Neutrophil (primary cell): Measurements from ENCODE around the gene POU3F2.

Experiments used
- H3K27ac ChIP-seq: fragments of 200-600 bp; sonication (generic); 2 replicates; pipeline ENCODE4 v1.5.1; 2016; ENCODE audit warnings: mild to moderate bottlenecking, moderate library complexity
- H3K27me3 ChIP-seq: fragments of 200-600 bp; sonication (generic); 2 replicates; pipeline ENCODE4 v1.6.0; 2016; ENCODE audit warnings: mild to moderate bottlenecking
- H3K36me3 ChIP-seq: fragments of 200-600 bp; sonication (generic); 2 replicates; pipeline ENCODE4 v1.5.1; 2017
- H3K4me1 ChIP-seq, 2 experiments: fragments of 200-600 bp in 1 of 2; sonication (generic) in 1 of 2; 1 replicate in 1 of 2; 2 replicates in 1 of 2; pipeline versions ENCODE4 v1.5.1 to v1.6.1; 2013 to 2016; ENCODE audit warnings: low read depth in 1 of 2, low read length in 1 of 2, mild to moderate bottlenecking in 1 of 2, moderate library complexity in 1 of 2; ENCODE audit not compliant: control insufficient read depth in 1 of 2, insufficient read depth in 1 of 2
- H3K4me3 ChIP-seq, 2 experiments: fragments of 200-600 bp in 1 of 2; sonication (generic) in 1 of 2; 1 replicate in 1 of 2; 2 replicates in 1 of 2; pipeline ENCODE4 v1.5.1; 2013 to 2016; ENCODE audit warnings: low read depth in 1 of 2, low read length in 1 of 2, mild to moderate bottlenecking in 1 of 2, moderate library complexity in 1 of 2
- H3K9me3 ChIP-seq: fragments of 200-600 bp; sonication (generic); 2 replicates; pipeline ENCODE4 v1.5.1; 2016
- TF ChIP-seq, protein P1 (sequence below): fragments of 200-600 bp; sonication (generic); IDR thresholded peaks from 2 replicates; pipeline ENCODE4 v1.5.1; 2016; ENCODE audit warnings: antibody characterized with exemption

The POU3F2 gene

DNA sequence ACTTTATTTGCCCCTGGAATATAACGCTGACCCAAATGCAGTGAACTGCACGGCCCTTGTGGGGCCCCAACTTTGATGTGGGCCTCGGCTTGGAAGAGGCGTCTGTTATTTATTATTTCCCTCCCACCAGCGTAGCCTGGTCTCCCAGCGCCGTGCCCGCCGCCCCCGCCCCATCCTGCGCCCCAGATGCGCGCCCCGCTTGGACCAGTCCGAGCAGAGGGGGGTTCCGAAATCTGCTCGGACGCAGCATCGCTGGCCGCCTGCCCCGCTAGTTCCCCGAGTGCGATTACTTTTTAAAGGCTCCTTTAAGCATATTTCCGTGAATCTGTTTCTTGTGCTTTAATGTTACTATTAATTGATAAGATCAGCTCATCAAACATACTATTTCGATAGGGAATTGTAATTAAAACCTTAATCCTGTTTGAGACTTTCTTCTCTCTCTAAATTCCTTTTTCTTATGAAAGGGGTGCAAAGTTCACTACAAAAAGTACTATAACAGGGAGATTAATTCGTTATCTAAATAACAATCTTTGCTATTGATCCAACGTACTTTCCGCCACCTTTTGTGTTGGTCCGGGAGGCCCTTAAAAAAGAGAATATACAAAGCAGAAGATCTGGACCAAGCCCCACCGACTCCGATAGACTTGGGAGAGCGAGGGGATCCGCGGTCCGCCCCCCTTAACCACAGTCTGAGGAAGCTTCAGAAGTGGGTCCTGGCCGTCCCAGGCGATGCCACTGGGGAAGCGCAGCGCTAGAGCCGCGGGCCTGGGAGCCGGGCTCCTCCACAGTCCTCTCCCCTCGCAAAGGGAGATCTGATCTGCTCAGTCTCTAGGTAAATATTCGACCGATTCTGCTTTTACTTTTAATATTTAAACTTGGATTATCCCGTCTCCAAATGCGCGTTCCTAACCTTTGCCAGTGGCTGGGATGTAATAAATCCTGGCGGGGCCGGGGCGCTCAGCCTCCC lies 10.2 kb downstream of the POU3F2 start:
- no peaks in the 10 kb centered on the region for H3K9me3 ChIP-seq
- no peaks in the 10 kb centered on the region for H3K36me3 ChIP-seq
- H3K4me1 ChIP-seq, result peaks cover 17 to 26% of the 10 kb centered on the region in 2 experiments
- no peak overlapping the region for H3K4me3 ChIP-seq
- peaks cover 100% of the 10 kb centered on the region for H3K27me3 ChIP-seq
- TF ChIP-seq, protein P1, sequence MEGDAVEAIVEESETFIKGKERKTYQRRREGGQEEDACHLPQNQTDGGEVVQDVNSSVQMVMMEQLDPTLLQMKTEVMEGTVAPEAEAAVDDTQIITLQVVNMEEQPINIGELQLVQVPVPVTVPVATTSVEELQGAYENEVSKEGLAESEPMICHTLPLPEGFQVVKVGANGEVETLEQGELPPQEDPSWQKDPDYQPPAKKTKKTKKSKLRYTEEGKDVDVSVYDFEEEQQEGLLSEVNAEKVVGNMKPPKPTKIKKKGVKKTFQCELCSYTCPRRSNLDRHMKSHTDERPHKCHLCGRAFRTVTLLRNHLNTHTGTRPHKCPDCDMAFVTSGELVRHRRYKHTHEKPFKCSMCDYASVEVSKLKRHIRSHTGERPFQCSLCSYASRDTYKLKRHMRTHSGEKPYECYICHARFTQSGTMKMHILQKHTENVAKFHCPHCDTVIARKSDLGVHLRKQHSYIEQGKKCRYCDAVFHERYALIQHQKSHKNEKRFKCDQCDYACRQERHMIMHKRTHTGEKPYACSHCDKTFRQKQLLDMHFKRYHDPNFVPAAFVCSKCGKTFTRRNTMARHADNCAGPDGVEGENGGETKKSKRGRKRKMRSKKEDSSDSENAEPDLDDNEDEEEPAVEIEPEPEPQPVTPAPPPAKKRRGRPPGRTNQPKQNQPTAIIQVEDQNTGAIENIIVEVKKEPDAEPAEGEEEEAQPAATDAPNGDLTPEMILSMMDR, result no peak
- H3K27ac ChIP-seq, result no peak overlapping the region

DNA sequence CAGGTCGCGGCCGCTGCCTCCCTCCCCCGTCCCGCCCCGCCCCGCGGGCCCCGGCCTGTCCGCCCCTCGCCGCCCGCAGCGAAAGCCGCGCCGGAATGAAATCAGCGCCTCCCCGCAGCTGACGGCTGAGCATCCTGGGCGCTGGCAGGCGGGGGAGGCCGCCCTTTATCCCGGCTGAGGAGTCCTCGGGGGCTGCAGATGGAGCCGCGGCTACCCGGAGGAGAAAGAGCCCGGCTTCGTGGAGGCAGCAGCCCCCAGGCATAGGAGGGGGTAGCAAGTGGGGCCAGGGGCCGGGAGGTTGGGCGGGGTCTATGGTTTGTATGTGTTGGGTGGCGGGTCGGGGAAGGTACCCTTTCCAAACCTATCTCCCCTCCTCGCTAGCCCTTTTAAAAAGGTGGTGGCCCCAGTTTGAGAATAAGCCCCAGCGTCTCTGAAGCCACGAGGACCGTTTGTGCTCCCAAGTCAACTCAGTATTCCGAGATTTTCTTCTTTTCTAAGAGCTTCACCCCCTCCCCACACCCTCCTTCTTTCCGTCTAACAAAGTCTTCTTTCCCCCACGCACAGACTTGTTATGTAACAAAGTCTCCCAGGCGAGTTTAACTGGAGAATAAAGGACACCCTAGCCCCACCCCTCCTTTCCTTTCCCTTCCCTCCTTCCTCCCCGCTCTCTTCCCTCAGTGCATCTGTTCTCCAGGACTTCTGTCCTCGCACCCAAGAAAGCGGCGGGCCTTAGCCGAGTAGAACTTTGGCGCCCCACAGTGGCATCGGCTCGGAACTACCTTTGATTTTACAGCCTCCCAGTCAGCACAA lies 11.0 kb downstream of the POU3F2 start:
- TF ChIP-seq, protein P1, result peak; percentile 28
- Histone ChIP-seq H3K36me3 (no peaks in the 10 kb centered on the region), H3K27me3 (peaks cover 100% of the 10 kb centered on the region), H3K27ac (no peak overlapping the region), H3K4me3 (no peak overlapping the region), H3K4me1 (peaks cover 17 to 26% of the 10 kb centered on the region in 2 experiments), H3K9me3 (no peaks in the 10 kb centered on the region)

DNA sequence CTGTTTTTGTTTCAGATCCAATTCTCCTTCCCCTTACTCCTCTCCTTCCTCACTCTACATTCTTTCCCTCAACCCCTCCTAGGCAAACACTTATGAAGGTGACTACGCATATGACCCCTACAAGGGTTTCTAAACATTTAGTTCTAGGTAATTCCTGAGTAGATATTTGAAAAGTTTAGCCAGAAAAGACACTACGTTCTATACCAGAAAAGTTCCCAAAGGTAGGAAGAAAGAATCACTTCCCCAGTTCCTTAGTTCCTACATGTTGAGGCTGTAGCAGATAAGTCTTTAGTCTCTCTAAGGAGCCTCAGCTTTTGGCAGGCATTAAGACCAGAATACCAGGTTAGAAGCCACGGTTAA lies 11.6 kb downstream of the POU3F2 start:
- Histone ChIP-seq H3K9me3 (no peaks in the 10 kb centered on the region), H3K4me1 (peaks cover 17 to 26% of the 10 kb centered on the region in 2 experiments), H3K4me3 (no peak overlapping the region), H3K27ac (no peak overlapping the region), H3K36me3 (no peaks in the 10 kb centered on the region), H3K27me3 (peaks cover 100% of the 10 kb centered on the region)
- TF ChIP-seq, protein P1, result no peak

DNA sequence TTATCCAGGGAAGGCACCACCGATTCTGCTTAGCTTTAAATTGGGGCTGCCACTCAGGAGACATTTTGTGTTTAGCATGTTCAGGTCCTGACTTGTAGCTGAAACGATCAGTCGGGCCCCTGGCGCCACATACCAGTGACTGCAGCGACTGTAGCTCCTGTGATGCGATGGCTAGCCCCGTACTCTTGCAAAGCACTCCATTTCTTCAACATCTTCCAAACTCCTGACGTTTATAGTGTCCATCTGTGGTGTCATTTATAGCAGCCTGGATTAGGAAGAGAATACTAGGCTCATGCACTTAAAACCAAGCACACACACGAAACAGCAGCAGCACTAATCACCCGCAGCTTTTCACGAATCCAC lies 13.0 kb downstream of the POU3F2 start:
- TF ChIP-seq, protein P1, result no peak
- Histone ChIP-seq H3K4me1 (peaks cover 17 to 26% of the 10 kb centered on the region in 2 experiments), H3K36me3 (no peaks in the 10 kb centered on the region), H3K27ac (no peak overlapping the region), H3K9me3 (no peaks in the 10 kb centered on the region), H3K4me3 (no peak overlapping the region), H3K27me3 (peaks cover 100% of the 10 kb centered on the region)

DNA sequence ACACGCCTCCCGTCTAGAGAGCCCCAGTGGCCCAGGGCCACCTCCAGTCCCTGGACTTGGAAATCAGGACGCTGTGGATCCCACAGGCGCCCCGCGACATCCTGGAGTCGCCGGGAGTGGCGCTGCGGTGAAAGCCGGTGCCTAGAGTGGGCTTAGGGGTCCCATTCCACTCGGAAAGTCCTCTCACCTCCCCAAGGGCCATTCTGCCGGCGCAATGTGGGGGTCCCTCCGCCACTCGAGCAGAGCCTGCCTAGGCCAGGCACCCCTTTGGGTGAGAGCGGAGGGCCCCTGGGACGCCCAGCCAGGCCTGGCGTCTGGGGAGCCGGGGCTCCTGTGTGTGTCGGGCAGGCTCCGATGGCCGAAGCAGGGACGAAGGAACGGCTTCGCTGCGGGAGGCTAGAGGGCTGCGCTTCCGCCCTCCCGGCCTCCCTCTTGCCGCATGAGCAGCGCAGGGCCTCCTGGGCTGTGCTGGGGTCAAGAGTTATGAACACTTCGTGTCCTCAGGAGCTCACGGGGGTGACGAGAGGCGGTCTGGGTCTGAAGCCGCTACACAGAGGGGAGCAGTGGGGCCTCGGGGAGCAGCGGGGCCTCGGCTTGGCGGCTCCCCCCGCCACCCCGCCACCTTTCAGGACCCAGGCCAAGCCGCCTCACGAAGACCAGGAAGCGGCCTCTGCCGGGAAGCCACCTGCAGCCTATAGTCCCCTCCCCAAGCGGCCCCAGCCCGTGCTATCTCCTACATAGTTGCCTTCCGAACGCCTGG lies 13.6 kb downstream of the POU3F2 start:
- H3K36me3 ChIP-seq, result no peaks in the 10 kb centered on the region
- TF ChIP-seq, protein P1, result no peak
- peaks cover 97% of the 10 kb centered on the region for H3K27me3 ChIP-seq
- peak overlapping the region in 1 of 2 experiments; percentile 8 for H3K4me3 ChIP-seq
- H3K9me3 ChIP-seq, result no peaks in the 10 kb centered on the region
- H3K27ac ChIP-seq, result no peak overlapping the region
- peaks cover 17 to 26% of the 10 kb centered on the region in 2 experiments for H3K4me1 ChIP-seq
